ENCODE data around the gene EPHB6. TPM values are rescaled to one million over a fixed set of nuclear protein-coding genes. Genes with fewer than 3 reads are reported as not detected.
A peak's percentile ranks its signal among the peaks of the same experiment; 100 is the strongest.

EPHB6 gene
- polyA plus RNA-seq, 1 experiment: 7.1 TPM

DNA sequence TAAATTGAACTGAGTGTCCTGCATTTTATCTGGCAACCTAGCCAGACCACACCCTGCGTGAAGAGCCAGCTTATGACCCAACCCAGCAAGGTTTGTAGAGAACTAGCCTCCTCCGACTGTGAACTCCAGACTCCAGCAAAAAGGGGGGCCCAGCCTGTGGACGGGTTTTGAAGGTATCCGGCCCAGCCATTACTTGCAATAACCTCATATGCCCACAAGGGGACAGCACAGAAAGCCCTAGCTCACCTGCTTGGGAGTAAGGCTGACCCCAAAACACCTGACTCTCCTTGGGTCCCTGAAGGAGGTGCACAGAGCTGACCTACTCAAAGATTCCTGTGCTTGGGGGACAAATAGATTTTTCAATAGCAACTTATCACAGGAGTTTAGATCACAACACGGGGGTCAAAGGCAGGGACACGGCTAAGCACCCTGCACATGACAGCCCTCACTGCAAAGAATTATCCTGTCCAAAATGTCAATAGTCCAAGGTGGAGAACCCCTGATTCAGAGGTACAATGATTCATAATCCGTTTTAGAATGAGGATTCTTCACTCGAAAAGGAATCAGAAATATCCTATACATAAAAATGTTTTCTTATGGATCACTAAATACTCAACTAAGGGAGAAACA is 26.1 kb downstream of the EPHB6 start:
- H3K36me3 ChIP-seq (ENCODE audit: control insufficient read depth, insufficient read depth, low read length): no peaks in the 10 kb centered on the region
- peaks cover 2% of the 10 kb centered on the region for H3K27me3 ChIP-seq (ENCODE audit: control insufficient read depth, insufficient read depth, low read length)
- POLR2A ChIA-PET: no interaction called here
- H3K4me3 ChIP-seq (ENCODE audit: low read depth, low read length): no peak overlapping the region
- TF ChIP-seq, protein P1, sequence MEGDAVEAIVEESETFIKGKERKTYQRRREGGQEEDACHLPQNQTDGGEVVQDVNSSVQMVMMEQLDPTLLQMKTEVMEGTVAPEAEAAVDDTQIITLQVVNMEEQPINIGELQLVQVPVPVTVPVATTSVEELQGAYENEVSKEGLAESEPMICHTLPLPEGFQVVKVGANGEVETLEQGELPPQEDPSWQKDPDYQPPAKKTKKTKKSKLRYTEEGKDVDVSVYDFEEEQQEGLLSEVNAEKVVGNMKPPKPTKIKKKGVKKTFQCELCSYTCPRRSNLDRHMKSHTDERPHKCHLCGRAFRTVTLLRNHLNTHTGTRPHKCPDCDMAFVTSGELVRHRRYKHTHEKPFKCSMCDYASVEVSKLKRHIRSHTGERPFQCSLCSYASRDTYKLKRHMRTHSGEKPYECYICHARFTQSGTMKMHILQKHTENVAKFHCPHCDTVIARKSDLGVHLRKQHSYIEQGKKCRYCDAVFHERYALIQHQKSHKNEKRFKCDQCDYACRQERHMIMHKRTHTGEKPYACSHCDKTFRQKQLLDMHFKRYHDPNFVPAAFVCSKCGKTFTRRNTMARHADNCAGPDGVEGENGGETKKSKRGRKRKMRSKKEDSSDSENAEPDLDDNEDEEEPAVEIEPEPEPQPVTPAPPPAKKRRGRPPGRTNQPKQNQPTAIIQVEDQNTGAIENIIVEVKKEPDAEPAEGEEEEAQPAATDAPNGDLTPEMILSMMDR (IDR thresholded peaks at IDR 0.05; ENCODE audit: insufficient read depth, low read depth, low read length): peak; percentile 86
- DNase-seq (ENCODE audit: low read depth): no peak
- CTCF ChIA-PET: interaction anchor here (0.8 to 3.1 kb wide), 18 partner anchors 9 to 419 kb away, joined by 3 to 22 read pairs (median 3); no protein-coding TSS in a partner anchor

DNA sequence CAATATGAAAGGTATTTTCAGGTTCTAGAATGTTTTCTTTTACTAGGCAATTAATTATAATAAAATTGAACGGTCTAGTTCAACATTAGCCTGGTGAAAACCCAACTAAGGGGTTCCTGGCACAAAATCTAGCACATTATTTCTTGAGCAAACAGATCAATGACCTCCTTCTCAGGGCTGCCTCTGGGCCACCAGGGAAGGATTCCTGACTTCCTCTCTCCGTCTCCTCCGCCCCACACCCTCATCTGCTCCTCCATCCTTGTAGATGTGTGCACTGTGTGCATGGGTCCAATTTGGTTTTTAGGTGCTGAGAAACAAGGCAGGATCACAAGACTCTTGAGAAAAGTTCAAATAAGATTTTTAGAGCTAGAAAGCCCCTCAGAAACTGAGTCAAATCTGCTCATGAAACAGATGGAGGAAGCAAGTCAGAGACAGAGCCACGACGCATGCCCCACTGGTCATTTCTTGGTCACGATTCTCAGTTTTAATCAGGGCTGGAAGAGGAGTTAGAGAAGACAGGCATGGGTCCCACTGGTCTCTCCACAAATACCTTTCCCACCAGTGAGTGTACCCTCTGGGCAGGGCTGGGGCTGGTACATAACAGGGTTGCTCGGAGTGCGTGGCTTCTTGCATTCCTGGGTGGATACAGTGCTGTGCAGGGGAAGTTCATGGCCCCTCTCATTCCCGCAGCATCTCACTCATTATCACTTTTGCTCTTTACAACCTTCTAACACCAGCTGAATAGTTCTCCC is 26.9 kb downstream of the EPHB6 start:
- DNase-seq (ENCODE audit: low read depth): no peak
- H3K4me3 ChIP-seq (ENCODE audit: low read depth, low read length): no peak overlapping the region
- TF ChIP-seq, protein P1 (IDR thresholded peaks at IDR 0.05; ENCODE audit: insufficient read depth, low read depth, low read length): no peak
- no peaks in the 10 kb centered on the region for H3K36me3 ChIP-seq (ENCODE audit: control insufficient read depth, insufficient read depth, low read length)
- peaks cover 2% of the 10 kb centered on the region for H3K27me3 ChIP-seq (ENCODE audit: control insufficient read depth, insufficient read depth, low read length)
- ChIA-PET POLR2A (no interaction called here), CTCF (interaction anchor here (0.6 to 3.1 kb wide), 20 partner anchors 8 to 420 kb away, joined by 3 to 22 read pairs (median 3); no protein-coding TSS in a partner anchor)

DNA sequence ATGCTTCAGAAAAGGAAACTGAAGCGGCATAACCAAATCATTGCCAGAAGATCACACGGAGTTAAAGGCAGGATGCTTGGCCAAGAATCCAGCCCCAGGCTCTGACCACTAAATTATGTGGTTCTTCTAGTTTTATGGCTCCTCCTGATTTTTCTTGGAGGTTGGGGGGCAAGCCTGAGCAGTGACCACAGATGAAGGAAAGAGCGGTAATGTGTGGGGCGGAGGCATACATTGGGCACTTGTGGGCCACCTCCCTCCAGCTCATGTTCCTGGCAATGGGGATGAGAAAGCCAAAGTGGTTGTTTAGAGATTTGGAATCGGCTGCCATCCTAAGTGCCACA is 27.4 kb downstream of the EPHB6 start:
- H3K36me3 ChIP-seq (ENCODE audit: control insufficient read depth, insufficient read depth, low read length): no peaks in the 10 kb centered on the region
- TF ChIP-seq, protein P1 (IDR thresholded peaks at IDR 0.05; ENCODE audit: insufficient read depth, low read depth, low read length): no peak
- POLR2A ChIA-PET: no interaction called here
- no peak for DNase-seq (ENCODE audit: low read depth)
- CTCF ChIA-PET: interaction anchor here (0.6 to 3.1 kb wide), 6 partner anchors 16 to 335 kb away, joined by 3 to 17 read pairs (median 5); no protein-coding TSS in a partner anchor
- H3K4me3 ChIP-seq (ENCODE audit: low read depth, low read length): no peak overlapping the region
- peaks cover 2% of the 10 kb centered on the region for H3K27me3 ChIP-seq (ENCODE audit: control insufficient read depth, insufficient read depth, low read length)

DNA sequence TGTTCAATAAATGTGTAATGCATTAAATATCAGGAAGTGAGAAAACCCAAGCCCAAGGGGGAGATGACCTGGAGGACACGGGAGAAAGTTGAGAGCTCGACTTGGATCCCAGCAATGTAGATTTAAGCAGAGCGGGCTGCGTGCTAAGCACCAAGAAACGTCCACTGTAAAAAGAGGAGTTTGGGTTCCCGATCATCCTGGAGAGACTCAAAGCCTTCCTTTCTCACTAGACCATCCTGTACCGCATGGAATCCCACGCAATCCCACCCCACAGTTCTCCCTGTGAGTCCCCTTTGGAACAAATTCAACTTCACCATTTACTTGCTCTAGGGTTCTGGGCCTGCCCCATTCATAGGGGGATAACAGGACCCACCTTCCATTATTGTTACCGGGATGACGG is 28.3 kb downstream of the EPHB6 start:
- peaks cover 2% of the 10 kb centered on the region for H3K27me3 ChIP-seq (ENCODE audit: control insufficient read depth, insufficient read depth, low read length)
- TF ChIP-seq, protein P1 (IDR thresholded peaks at IDR 0.05; ENCODE audit: insufficient read depth, low read depth, low read length): no peak
- ChIA-PET POLR2A (no interaction called here), CTCF (interaction anchor here (1.0 to 3.1 kb wide), 3 partner anchors 10 to 332 kb away, joined by 3 to 17 read pairs (median 5); no protein-coding TSS in a partner anchor)
- H3K4me3 ChIP-seq (ENCODE audit: low read depth, low read length): no peak overlapping the region
- DNase-seq (ENCODE audit: low read depth): no peak
- H3K36me3 ChIP-seq (ENCODE audit: control insufficient read depth, insufficient read depth, low read length): no peaks in the 10 kb centered on the region

DNA sequence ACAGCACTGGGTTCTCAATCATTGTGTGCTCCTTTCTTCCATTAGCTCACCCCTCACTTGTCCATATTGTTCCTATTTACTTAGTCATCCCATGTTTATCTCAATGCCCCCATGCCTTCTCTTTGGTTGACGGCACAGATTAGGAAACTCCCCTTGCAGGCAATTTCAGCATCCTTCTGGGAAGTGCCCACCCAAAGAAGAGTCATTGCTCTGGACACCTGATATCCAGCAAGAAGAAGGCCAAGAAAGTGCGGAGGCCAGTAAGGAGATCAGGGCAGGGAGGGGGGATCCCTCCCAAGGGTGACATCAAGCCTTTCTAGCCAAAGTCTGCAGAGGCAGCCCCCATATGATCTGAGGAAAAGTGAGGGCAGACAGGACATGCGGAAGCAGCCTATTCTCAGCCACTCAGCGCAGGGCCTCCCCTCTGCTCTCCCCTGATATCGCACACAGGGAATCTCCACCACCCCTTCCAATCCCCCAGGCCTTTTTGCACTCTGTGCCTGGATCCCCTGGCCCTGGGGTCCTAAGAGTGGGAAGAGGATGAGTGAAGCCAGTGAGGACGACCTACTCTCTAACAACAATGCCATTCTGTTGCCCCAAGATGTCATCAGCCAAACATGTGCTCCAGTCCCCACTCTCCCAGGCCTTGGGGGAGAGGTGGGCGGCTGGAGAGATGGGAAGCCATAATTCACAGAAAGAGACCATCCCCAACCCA is 28.9 kb downstream of the EPHB6 start:
- H3K36me3 ChIP-seq (ENCODE audit: control insufficient read depth, insufficient read depth, low read length): no peaks in the 10 kb centered on the region
- ChIA-PET CTCF (interaction anchor here (1.0 kb wide), 1 partner anchor 11 kb away, joined by 3 read pairs; no protein-coding TSS in a partner anchor), POLR2A (no interaction called here)
- DNase-seq (ENCODE audit: low read depth): no peak
- TF ChIP-seq, protein P1 (IDR thresholded peaks at IDR 0.05; ENCODE audit: insufficient read depth, low read depth, low read length): no peak
- peaks cover 2% of the 10 kb centered on the region for H3K27me3 ChIP-seq (ENCODE audit: control insufficient read depth, insufficient read depth, low read length)
- no peak overlapping the region for H3K4me3 ChIP-seq (ENCODE audit: low read depth, low read length)

All from BJ (cell line).